Spinal cord (tissue), 10 donors: ENCODE measurements around the gene ZNF26. TPM values are rescaled to one million over a fixed set of nuclear protein-coding genes. Genes with fewer than 3 reads are reported as not detected.
A peak's percentile ranks its signal among the peaks of the same experiment; 100 is the strongest.
"Not testable (repeated sequence)": the region's sequence is repeated elsewhere in the genome, so short reads cannot be mapped to it uniquely, and the experiment has no call there.

ENCODE experiments used
- DNase-seq, 6 donors: peaks; one replicate each; pipeline versions ENCODE4 v3.0.0 to v3.0.0-alpha.2; 2013 to 2015; ENCODE audit warnings: low spot score in 6 of 6, low read depth in 4 of 6
- H3K27ac ChIP-seq: one replicate; pipeline ENCODE4 v1.5.1; 2013; ENCODE audit warnings: low read depth, low read length, control low read depth
- H3K27me3 ChIP-seq: one replicate; pipeline ENCODE4 v1.6.1; 2013; ENCODE audit warnings: low read length; ENCODE audit not compliant: control insufficient read depth, insufficient read depth
- H3K36me3 ChIP-seq: one replicate; pipeline ENCODE4 v1.6.1; 2013; ENCODE audit warnings: low read length; ENCODE audit not compliant: control insufficient read depth, insufficient read depth
- H3K4me1 ChIP-seq: one replicate; pipeline ENCODE4 v1.6.1; 2013; ENCODE audit warnings: low read length; ENCODE audit not compliant: control insufficient read depth, insufficient read depth
- H3K4me3 ChIP-seq: one replicate; pipeline ENCODE4 v1.5.1; 2013; ENCODE audit warnings: low read depth, low read length, control low read depth
- H3K9me3 ChIP-seq: one replicate; pipeline ENCODE4 v1.6.1; 2013; ENCODE audit warnings: low read length; ENCODE audit not compliant: control insufficient read depth, insufficient read depth
- WGBS: methylation state at CpG from one replicate; pipeline ENCODE4 v1.1.5; 2013; ENCODE audit warnings: missing lambda C conversion rate; ENCODE audit not compliant: insufficient coverage; 5-methylcytosine and 5-hydroxymethylcytosine counted together
- long read RNA-seq, 4 donors: transcript quantifications; one replicate each; lab custom pipeline, GENCODE V29; 2026
- polyA plus RNA-seq, 2 donors: library from polyadenylated mRNA; unstranded; fragments of 120-200 nt; gene quantifications; one replicate each; pipeline ENCODE4 v1.2.1, GENCODE V29; 2013; ENCODE audit not compliant: insufficient read length in 2 of 2
- total RNA-seq, 2 donors: library from RNA; depleted of rRNA in 1 of 2; stranded (reverse); fragments of 120-200 nt in 1 of 2; fragments of >200 nt in 1 of 2; gene quantifications; one replicate each; pipeline versions ENCODE4 v1.2.3 to v1.2.4, GENCODE V29; 2013 to 2014
- donor health status: healthy.

ZNF26 gene, protein sequence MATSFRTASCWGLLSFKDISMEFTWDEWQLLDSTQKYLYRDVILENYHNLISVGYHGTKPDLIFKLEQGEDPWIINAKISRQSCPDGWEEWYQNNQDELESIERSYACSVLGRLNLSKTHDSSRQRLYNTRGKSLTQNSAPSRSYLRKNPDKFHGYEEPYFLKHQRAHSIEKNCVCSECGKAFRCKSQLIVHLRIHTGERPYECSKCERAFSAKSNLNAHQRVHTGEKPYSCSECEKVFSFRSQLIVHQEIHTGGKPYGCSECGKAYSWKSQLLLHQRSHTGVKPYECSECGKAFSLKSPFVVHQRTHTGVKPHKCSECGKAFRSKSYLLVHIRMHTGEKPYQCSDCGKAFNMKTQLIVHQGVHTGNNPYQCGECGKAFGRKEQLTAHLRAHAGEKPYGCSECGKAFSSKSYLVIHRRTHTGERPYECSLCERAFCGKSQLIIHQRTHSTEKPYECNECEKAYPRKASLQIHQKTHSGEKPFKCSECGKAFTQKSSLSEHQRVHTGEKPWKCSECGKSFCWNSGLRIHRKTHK
- total RNA-seq, result 10 to 100 TPM; 10.9 to 13.8 TPM
- polyA plus RNA-seq, result 10 to 100 TPM in 1 of 2 donors, 1 to 10 TPM in 1; 9.4 to 11.5 TPM
- long read RNA-seq, donor 1, full-length matches to known transcripts, result 2 of 2 reads
- long read RNA-seq, donor 1, partial matches to known transcripts, result 0 of 2 reads
- long read RNA-seq, donor 1, other reads (novel, unspliced or antisense), result 0 of 2 reads
- long read RNA-seq, donor 2, full-length matches to known transcripts, result 1 of 1 reads
- long read RNA-seq, donor 2, partial matches to known transcripts, result 0 of 1 reads
- long read RNA-seq, donor 2, other reads (novel, unspliced or antisense), result 0 of 1 reads
- long read RNA-seq, donor 3, full-length matches to known transcripts, result 1 of 1 reads
- long read RNA-seq, donor 3, partial matches to known transcripts, result 0 of 1 reads
- long read RNA-seq, donor 3, other reads (novel, unspliced or antisense), result 0 of 1 reads
- long read RNA-seq, donor 4, result 0 reads

DNA sequence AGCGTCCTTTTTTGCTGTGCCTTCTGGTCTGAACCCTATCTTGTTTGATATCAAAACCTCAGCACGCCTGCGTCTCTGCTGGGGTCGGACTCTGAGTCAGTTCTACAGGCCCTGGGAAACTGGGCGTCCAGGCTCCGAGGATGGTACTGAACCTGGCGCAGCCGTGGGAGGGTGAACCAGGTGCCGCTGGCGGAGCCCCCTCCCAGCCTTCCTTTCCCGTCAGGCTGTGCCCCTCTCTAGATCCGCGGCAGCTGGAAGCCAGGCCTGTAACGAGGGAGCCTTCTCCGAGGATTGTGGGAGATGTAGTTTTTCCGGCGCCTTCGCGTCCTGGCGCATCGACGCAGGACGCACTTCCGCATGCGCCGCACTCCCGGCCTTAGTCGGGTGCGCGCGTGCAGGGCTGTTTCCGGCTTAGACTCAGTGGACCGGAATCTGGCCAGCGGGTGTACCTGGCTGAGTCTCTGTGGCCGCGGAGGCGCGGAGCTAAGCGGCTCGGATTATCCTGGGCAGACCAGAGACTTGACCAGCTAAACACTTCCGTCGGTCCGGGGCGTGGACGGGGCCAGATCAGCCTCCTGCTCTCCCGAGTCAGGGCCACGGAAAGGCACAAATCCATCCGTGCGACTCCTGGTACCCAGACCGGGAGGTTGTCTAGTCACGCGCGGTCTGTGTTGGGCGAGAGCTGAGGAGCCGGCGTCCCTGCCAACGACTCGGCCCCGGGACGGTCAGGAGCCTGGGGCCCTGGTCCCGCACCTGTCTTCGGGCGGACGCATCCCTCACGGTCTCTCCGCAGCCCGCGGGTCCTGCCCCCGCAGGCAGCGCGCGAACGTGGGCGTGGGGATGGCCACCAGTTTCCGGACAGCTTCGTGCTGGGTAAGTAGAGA lies at the start of gene ZNF26:
Gene ZNF26 (plus strand): TSS at position 367 of the 884 bp plus-strand sequence. CDS start 474 bp downstream, at position 841.
- 1% methylated on average over 76 of the region's 76 CpGs for WGBS

DNA sequence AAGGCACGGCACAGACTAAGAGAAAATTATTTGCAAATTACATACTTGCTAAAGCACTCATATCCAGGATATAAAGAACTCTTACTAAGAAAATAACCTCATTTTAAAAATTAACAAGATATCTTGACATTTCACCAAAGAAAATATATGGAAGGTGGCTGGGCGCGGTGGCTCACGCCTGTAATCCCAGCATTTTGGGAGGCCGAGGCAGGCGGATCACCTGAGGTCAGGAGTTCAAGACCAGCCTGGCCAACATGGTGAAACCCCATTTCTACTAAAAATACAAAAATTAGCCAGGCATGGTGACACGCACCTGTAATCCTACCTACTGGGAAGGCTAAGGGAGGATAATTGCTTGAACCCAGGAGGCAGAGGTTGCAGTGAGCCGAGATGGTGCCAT lies 49.2 kb upstream of the ZNF26 start:
- Histone ChIP-seq H3K9me3 (peaks cover 23% of the 10 kb centered on the region), H3K36me3 (peaks cover 27% of the 10 kb centered on the region)
- not testable (repeated sequence) for H3K27ac ChIP-seq, H3K27me3 ChIP-seq, H3K4me1 ChIP-seq, H3K4me3 ChIP-seq, DNase-seq
- WGBS, result 100% methylated on average over 2 of the region's 8 CpGs

More for the DNA sequence above, at the start of gene ZNF26:
- H3K27me3 ChIP-seq, result no peaks in the 10 kb centered on the region
- H3K4me1 ChIP-seq, result peaks cover 13% of the 10 kb centered on the region
- H3K27ac ChIP-seq, result peak within 1 kb of the TSS; percentile 91
- DNase-seq, result peak; percentile 92 to 99 (median 95)
- peak within 1 kb of the TSS; percentile 95 for H3K4me3 ChIP-seq
- H3K9me3 ChIP-seq, result peaks cover 8% of the 10 kb centered on the region
- peaks cover 3% of the 10 kb centered on the region for H3K36me3 ChIP-seq

DNA sequence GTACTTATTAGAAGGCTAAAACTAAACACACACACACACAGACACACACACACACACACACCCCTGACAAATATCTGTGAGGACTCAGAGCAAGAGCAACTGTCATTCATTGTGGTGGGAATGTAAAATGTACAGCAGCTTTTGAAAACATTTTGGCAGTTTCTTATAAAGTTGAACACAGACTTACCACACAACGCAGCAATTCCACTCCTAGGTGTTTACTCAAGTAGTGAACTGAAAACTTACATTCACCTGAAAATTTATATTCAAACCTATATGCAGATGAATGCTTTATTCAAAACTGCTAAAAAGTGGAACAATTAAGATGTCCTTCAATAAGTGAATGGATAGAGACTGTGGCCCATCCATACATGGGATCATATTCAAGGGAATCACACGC lies 48.7 kb upstream of the ZNF26 start:
- whole genome bisulfite sequencing, result no CpG with 5 or more reads among the region's 2 CpGs
- peaks cover 32% of the 10 kb centered on the region for H3K36me3 ChIP-seq
- H3K27ac ChIP-seq, result no peak overlapping the region
- H3K4me1 ChIP-seq, result no peaks in the 10 kb centered on the region
- H3K27me3 ChIP-seq, result no peaks in the 10 kb centered on the region
- DNase-seq, result no peak
- H3K9me3 ChIP-seq, result peaks cover 23% of the 10 kb centered on the region
- no peak overlapping the region for H3K4me3 ChIP-seq

DNA sequence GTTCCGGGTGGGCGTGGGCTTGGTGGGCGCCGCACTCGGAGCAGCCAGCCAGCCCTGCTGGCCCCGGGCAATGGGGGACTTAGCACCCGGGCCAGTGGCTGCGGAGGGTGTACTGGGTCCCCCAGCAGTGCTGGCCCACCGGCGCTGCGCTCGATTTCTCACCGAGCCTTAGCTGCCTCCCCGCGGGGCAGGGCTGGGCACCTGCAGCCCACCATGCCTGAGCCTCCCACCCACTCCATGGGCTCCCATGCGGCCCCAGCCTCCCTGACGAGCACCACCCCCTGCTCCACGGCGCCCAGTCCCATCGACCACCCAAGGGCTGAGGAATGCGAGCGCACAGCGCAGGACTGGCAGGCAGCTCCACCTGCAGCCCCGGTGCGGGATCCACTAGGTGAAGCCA lies 47.4 kb upstream of the ZNF26 start:
- H3K9me3 ChIP-seq, result peaks cover 19% of the 10 kb centered on the region
- peaks cover 44% of the 10 kb centered on the region for H3K36me3 ChIP-seq
- not testable (repeated sequence) for H3K27ac ChIP-seq, H3K4me3 ChIP-seq, DNase-seq, H3K27me3 ChIP-seq, H3K4me1 ChIP-seq
- WGBS, result 100% methylated on average over 3 of the region's 25 CpGs

DNA sequence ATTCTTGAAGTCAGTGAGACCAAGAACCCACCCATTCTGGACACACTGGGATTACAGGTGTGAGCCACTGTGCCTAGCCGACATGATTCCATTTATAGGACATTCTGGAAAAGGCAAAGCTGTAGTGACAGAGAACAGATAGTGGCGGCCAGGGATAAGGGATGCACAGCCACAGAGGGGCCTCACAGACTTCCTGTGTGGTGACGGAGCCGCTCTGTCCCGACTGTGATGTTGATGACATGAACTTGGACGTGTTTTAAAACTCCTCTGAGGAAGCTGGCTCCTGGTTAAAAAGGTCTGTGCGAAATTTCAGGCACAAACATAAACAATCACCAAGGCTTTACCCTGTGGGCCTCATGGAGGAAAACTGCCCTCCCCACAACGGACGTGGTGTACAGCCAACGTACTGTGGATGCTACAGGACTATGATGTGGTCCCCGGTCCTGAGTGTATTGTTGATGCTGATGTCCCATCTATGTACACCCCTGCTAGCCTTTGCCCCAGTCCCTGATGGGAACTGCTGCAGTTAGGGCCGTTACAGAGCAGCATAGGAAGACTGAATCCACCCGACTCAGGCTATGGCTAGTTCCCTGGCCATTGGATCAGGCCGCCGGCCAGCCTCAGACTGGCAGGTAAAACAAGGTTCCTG lies 46.0 kb upstream of the ZNF26 start:
- DNase-seq, result no peak
- H3K27ac ChIP-seq, result no peak overlapping the region
- no peak overlapping the region for H3K4me3 ChIP-seq
- peaks cover 19% of the 10 kb centered on the region for H3K9me3 ChIP-seq
- peaks cover 55% of the 10 kb centered on the region for H3K36me3 ChIP-seq
- no peaks in the 10 kb centered on the region for H3K27me3 ChIP-seq
- 99% methylated on average over 9 of the region's 15 CpGs for WGBS
- no peaks in the 10 kb centered on the region for H3K4me1 ChIP-seq

DNA sequence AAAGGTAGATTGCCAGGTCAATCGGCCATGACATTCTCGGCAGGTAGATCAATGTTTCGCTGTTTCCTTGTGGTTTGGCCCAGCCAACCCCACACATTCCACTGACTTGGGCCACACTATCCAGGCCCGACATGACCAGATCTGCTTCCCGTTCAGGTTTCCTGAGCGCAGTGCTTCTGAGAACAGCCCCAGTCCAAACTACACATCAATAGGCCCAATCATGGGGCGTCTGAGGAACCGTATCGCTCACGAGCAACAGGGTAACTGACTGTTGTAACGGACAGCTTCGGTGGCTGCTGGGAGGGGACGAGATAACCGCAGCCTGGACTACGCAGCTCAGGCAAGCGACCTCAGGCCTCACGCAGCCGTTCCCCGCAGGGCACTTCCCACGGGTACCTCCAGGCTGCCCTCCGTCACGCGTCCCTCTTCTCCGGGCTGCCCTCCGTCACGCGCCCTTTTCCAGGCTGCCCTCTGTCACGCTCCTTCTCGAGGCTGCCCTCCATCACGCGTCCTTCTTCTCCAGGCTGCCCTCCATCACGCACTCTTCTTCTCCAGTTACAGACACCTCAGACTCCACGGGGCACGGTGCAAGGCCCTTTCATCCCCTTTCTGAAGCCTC lies 44.7 kb upstream of the ZNF26 start:
- Histone ChIP-seq H3K9me3 (peaks cover 26% of the 10 kb centered on the region), H3K36me3 (peaks cover 66% of the 10 kb centered on the region), H3K27me3 (no peaks in the 10 kb centered on the region), H3K27ac (no peak overlapping the region), H3K4me3 (no peak overlapping the region), H3K4me1 (no peaks in the 10 kb centered on the region)
- 98% methylated on average over 34 of the region's 34 CpGs for WGBS
- DNase-seq, result no peak

DNA sequence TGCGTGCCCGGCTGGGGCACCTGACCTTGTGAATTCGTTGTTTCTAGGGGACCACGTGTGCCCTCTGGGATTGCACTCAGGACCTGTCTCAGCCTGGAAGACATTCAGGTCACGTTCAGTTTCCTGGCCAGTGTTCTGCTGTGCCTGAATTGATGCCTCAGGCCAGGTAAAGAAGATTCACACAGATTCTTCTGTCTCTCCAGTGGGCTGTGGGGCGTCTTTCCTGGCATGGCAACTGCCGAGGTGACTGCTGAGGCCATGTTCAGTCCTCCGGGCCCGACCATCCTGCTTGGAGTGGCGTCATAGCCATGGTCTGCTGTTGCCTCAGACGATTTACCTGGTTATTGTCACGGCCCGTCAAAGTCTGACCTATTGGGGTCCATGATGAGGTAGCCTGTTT lies 43.6 kb upstream of the ZNF26 start:
- no peak overlapping the region for H3K27ac ChIP-seq
- WGBS, result 94% methylated on average over 13 of the region's 13 CpGs
- H3K36me3 ChIP-seq, result peaks cover 73% of the 10 kb centered on the region
- DNase-seq, result no peak
- H3K4me3 ChIP-seq, result no peak overlapping the region
- peaks cover 28% of the 10 kb centered on the region for H3K9me3 ChIP-seq
- no peaks in the 10 kb centered on the region for H3K27me3 ChIP-seq
- no peaks in the 10 kb centered on the region for H3K4me1 ChIP-seq

DNA sequence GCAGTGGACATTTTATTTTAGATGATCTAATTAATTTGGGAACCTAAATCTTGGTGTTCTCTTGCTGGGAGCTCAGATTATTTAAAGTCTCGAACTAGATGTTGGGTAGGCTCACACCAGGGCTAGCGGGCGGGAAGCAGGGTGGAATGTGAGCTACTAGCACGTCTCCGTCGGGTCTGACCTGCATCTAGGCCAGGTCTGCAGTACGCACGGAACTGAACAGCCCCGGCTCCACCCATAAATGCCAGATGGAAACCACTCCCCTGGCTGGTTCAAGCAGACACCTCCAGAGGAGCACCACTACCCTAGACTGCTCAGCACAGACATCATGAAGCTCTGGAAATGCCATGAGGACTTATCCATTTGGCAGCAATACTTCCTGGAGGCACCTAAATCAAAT lies 40.4 kb upstream of the ZNF26 start:
- no peaks in the 10 kb centered on the region for H3K27me3 ChIP-seq
- no peaks in the 10 kb centered on the region for H3K4me1 ChIP-seq
- H3K27ac ChIP-seq, result no peak overlapping the region
- peaks cover 39% of the 10 kb centered on the region for H3K9me3 ChIP-seq
- no peak overlapping the region for H3K4me3 ChIP-seq
- H3K36me3 ChIP-seq, result peaks cover 77% of the 10 kb centered on the region
- DNase-seq, result no peak
- WGBS, result 93% methylated on average over 9 of the region's 9 CpGs
